Neural cell (in vitro differentiated cells): Measurements from ENCODE around the gene RBM15. TPM values are rescaled to one million over a fixed set of nuclear protein-coding genes. Genes with fewer than 3 reads are reported as not detected.

Source experiments
- H2AFZ ChIP-seq: fragments of 200-600, 300-800 bp; sonication (generic), shearing (Covaris generic); 2 replicates; pipeline ENCODE4 v1.6.0; 2014; ENCODE audit warnings: low read depth, mild to moderate bottlenecking, antibody characterized with exemption, low read length, moderate library complexity
- H3F3A ChIP-seq: fragments of 200-600 bp; shearing (Covaris generic); 2 replicates; pipeline ENCODE4 v1.6.1; 2016; ENCODE audit warnings: mild to moderate bottlenecking, moderate library complexity, mixed read lengths, antibody characterized with exemption, low read length; ENCODE audit not compliant: insufficient read depth, poor library complexity, severe bottlenecking
- H3K27ac ChIP-seq: fragments of 200-600, 300-800 bp; sonication (generic), shearing (Covaris generic); 2 replicates; pipeline ENCODE4 v1.5.1; 2014; ENCODE audit warnings: mild to moderate bottlenecking, low read length, moderate library complexity
- H3K27me3 ChIP-seq: fragments of 300-800, 200-600 bp; sonication (generic), shearing (Covaris generic); 2 replicates; pipeline ENCODE4 v1.6.0; 2014; ENCODE audit warnings: mild to moderate bottlenecking, low read depth, low read length, moderate library complexity; ENCODE audit not compliant: insufficient read depth
- H3K36me3 ChIP-seq: fragments of 300-800, 200-600 bp; sonication (generic), shearing (Covaris generic); 2 replicates; pipeline ENCODE4 v1.5.1; 2014; ENCODE audit warnings: mild to moderate bottlenecking, antibody characterized with exemption, low read length, moderate library complexity; ENCODE audit not compliant: insufficient read depth
- H3K4me2 ChIP-seq: fragments of 300-800, 200-600 bp; sonication (generic), shearing (Covaris generic); 2 replicates; pipeline ENCODE4 v1.6.0; 2014; ENCODE audit warnings: mild to moderate bottlenecking, low read length
- H3K4me3 ChIP-seq: fragments of 300-800, 200-600 bp; sonication (generic), shearing (Covaris generic); 2 replicates; pipeline ENCODE4 v1.5.1; 2014; ENCODE audit warnings: mild to moderate bottlenecking, low read length, moderate library complexity
- H3K79me2 ChIP-seq: fragments of 200-600 bp; shearing (Covaris generic); replicated peaks from 2 replicates; pipeline ENCODE4 v1.6.0; 2014; ENCODE audit warnings: mild to moderate bottlenecking, low read length, moderate library complexity; ENCODE audit not compliant: insufficient read depth
- H3K9ac ChIP-seq: fragments of 300-800, 200-600 bp; sonication (generic), shearing (Covaris generic); 2 replicates; pipeline ENCODE4 v1.6.1; 2016; ENCODE audit warnings: mild to moderate bottlenecking, low read length, mixed read lengths
- H3K9me2 ChIP-seq: fragments of 200-600 bp; shearing (Covaris generic); 2 replicates; pipeline ENCODE4 v1.6.1; 2016; ENCODE audit warnings: mild to moderate bottlenecking, low read length, mixed read lengths; ENCODE audit not compliant: insufficient read depth
- H3K9me3 ChIP-seq: fragments of 200-600, 300-800 bp; sonication (generic), shearing (Covaris generic); 2 replicates; pipeline ENCODE4 v1.6.1; 2016; ENCODE audit warnings: mild to moderate bottlenecking, mixed run types, low read length, moderate library complexity, mixed read lengths
- H4K20me1 ChIP-seq: fragments of 200-600 bp; shearing (Covaris generic); 2 replicates; pipeline ENCODE4 v1.6.1; 2016; ENCODE audit warnings: mild to moderate bottlenecking, mixed run types; ENCODE audit not compliant: insufficient read depth
- EP300 ChIP-seq: fragments of 450-650 bp; conservative IDR thresholded peaks from 2 replicates; pipeline ENCODE4 v1.6.1; 2014; ENCODE audit warnings: antibody characterized with exemption, mild to moderate bottlenecking, moderate library complexity; ENCODE audit not compliant: poor library complexity, severe bottlenecking
- EZH2 ChIP-seq: fragments of 200-600, 300-800 bp; shearing (Covaris generic), sonication (generic); IDR thresholded peaks from 2 replicates; pipeline ENCODE4 v1.6.1; 2014; ENCODE audit warnings: antibody characterized with exemption, low read length, borderline replicate concordance, mild to moderate bottlenecking; ENCODE audit not compliant: insufficient read depth, poor library complexity, severe bottlenecking
- MXI1 ChIP-seq: fragments of 450-650 bp; conservative IDR thresholded peaks from 2 replicates; pipeline ENCODE4 v1.6.1; 2014; ENCODE audit warnings: antibody characterized with exemption, mild to moderate bottlenecking; ENCODE audit not compliant: poor library complexity, severe bottlenecking
- POLR2AphosphoS5 ChIP-seq: IDR thresholded peaks from 2 replicates; pipeline ENCODE4 v1.6.1; 2012
- RAD21 ChIP-seq: fragments of 450-650 bp; conservative IDR thresholded peaks from 2 replicates; pipeline ENCODE4 v1.6.1; 2014; ENCODE audit warnings: antibody characterized with exemption, mild to moderate bottlenecking, moderate library complexity
- SMC3 ChIP-seq: fragments of 450-650 bp; conservative IDR thresholded peaks from 2 replicates; pipeline ENCODE4 v1.6.1; 2014; ENCODE audit warnings: antibody characterized with exemption, mild to moderate bottlenecking, moderate library complexity; ENCODE audit not compliant: poor library complexity
- TAF1 ChIP-seq: IDR thresholded peaks from 2 replicates; pipeline ENCODE4 v1.6.1; 2012; ENCODE audit warnings: low read depth
- polyA plus RNA-seq: library from polyadenylated mRNA; depleted of rRNA; stranded (reverse); fragments of >200 nt; gene quantifications from 2 replicates; pipeline ENCODE4 v1.2.3, GENCODE V29; 2014
- TF ChIP-seq, protein P1 (sequence below): IDR thresholded peaks from 2 replicates; pipeline ENCODE4 v1.6.1; 2012; ENCODE audit warnings: borderline replicate concordance
- TF ChIP-seq, protein P2 (sequence below): fragments of 450-650 bp; IDR thresholded peaks from 2 replicates; pipeline ENCODE4 v1.5.1; 2014; ENCODE audit warnings: antibody characterized with exemption, mild to moderate bottlenecking, moderate library complexity; ENCODE audit not compliant: poor library complexity, severe bottlenecking

Gene RBM15
- polyA plus RNA-seq, 1 donor from 2014 or later, result 8.1 TPM

DNA sequence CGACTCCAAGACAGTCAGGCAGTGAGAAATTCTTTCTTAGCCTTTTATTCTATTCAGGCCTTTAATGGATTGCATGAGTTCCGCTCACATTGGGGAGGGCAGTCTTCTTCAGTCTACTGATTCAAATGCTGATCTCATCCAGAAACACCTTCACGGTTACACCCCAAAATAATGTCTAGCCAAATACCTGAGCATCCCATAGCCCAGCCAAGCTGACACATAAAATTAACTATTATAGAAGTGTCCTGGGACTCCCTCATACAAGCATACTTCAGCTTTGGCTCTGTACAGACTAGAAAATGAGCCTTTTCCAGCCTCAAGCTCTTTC is 55.3 kb downstream of the RBM15 start:
- Histone ChIP-seq H2AFZ (no peak overlapping the region), H3K9me3 (no peaks in the 10 kb centered on the region), H3K9ac (no peak overlapping the region), H3K27ac (no peak overlapping the region), H3F3A (no peaks in the 10 kb centered on the region), H3K36me3 (no peaks in the 10 kb centered on the region), H4K20me1 (no peaks in the 10 kb centered on the region), H3K27me3 (no peaks in the 10 kb centered on the region), H3K9me2 (no peaks in the 10 kb centered on the region), H3K4me3 (no peak overlapping the region), H3K79me2 (no peaks in the 10 kb centered on the region), H3K4me2 (no peak overlapping the region)
- TF ChIP-seq EZH2 (no peak), POLR2AphosphoS5 (no peak), MXI1 (no peak), RAD21 (no peak), EP300 (no peak), SMC3 (no peak), TAF1 (no peak)
- TF ChIP-seq, protein P1, sequence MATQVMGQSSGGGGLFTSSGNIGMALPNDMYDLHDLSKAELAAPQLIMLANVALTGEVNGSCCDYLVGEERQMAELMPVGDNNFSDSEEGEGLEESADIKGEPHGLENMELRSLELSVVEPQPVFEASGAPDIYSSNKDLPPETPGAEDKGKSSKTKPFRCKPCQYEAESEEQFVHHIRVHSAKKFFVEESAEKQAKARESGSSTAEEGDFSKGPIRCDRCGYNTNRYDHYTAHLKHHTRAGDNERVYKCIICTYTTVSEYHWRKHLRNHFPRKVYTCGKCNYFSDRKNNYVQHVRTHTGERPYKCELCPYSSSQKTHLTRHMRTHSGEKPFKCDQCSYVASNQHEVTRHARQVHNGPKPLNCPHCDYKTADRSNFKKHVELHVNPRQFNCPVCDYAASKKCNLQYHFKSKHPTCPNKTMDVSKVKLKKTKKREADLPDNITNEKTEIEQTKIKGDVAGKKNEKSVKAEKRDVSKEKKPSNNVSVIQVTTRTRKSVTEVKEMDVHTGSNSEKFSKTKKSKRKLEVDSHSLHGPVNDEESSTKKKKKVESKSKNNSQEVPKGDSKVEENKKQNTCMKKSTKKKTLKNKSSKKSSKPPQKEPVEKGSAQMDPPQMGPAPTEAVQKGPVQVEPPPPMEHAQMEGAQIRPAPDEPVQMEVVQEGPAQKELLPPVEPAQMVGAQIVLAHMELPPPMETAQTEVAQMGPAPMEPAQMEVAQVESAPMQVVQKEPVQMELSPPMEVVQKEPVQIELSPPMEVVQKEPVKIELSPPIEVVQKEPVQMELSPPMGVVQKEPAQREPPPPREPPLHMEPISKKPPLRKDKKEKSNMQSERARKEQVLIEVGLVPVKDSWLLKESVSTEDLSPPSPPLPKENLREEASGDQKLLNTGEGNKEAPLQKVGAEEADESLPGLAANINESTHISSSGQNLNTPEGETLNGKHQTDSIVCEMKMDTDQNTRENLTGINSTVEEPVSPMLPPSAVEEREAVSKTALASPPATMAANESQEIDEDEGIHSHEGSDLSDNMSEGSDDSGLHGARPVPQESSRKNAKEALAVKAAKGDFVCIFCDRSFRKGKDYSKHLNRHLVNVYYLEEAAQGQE, result no peak
- TF ChIP-seq, protein P2, sequence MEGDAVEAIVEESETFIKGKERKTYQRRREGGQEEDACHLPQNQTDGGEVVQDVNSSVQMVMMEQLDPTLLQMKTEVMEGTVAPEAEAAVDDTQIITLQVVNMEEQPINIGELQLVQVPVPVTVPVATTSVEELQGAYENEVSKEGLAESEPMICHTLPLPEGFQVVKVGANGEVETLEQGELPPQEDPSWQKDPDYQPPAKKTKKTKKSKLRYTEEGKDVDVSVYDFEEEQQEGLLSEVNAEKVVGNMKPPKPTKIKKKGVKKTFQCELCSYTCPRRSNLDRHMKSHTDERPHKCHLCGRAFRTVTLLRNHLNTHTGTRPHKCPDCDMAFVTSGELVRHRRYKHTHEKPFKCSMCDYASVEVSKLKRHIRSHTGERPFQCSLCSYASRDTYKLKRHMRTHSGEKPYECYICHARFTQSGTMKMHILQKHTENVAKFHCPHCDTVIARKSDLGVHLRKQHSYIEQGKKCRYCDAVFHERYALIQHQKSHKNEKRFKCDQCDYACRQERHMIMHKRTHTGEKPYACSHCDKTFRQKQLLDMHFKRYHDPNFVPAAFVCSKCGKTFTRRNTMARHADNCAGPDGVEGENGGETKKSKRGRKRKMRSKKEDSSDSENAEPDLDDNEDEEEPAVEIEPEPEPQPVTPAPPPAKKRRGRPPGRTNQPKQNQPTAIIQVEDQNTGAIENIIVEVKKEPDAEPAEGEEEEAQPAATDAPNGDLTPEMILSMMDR, result no peak

Other genes starting within 250 kb of the RBM15 start
- not detected in 2 replicates for gene UBL4B, start 226.9 kb upstream of the RBM15 start, polyA plus RNA-seq
- 3.5 TPM in 2 replicates for gene SLC6A17, start 188.9 kb upstream of the RBM15 start, polyA plus RNA-seq
- 0.52 and 0.57 TPM in 2 replicates for gene KCNC4, start 129.1 kb upstream of the RBM15 start, polyA plus RNA-seq
- 0.50 and 1.2 TPM in 2 replicates for gene SLC16A4, start 51.6 kb downstream of the RBM15 start, polyA plus RNA-seq
- gene LAMTOR5, start 68.3 kb downstream of the RBM15 start, polyA plus RNA-seq, result 102 and 111 TPM in 2 replicates
- gene PROK1, start 111.8 kb downstream of the RBM15 start, polyA plus RNA-seq, result 0.54 and 1.5 TPM in 2 replicates
- not detected in 2 replicates for gene KCNA10, start 179.8 kb downstream of the RBM15 start, polyA plus RNA-seq